H1 (cell line): ENCODE measurements around the gene POLN. TPM values are rescaled to one million over a fixed set of nuclear protein-coding genes. Genes with fewer than 3 reads are reported as not detected.

ENCODE experiments used
- CTCF ChIA-PET: fragments of 300-600 bp; sonication (Branson Sonifier 250); formaldehyde crosslinking; loops from one replicate; lab custom pipeline; 2021; ENCODE audit not compliant: partially characterized antibody; lab: Charles Lee
- POLR2A ChIA-PET: fragments of 300-600 bp; sonication (Branson Sonifier 250); formaldehyde crosslinking; loops from one replicate; lab custom pipeline; 2021; ENCODE audit warnings: inconsistent platforms; ENCODE audit not compliant: partially characterized antibody; lab: Charles Lee
- DNase-seq, 2 experiments: peaks; one replicate each; pipeline versions ENCODE4 v3.0.0 to v3.0.0-alpha.2; 2010 to 2022; ENCODE audit warnings: low spot score in 2 of 2, low read depth in 1 of 2, mixed read lengths in 1 of 2
- FAIRE-seq: peaks from 2 replicates; lab custom pipeline; 2011; peaks lifted over from hg19 to GRCh38; lab: Jason Lieb, UNC
- H2AFZ ChIP-seq: 2 replicates; pipeline ENCODE4 v1.8.1; 2012; ENCODE audit warnings: low read length, inconsistent platforms
- H2AK5ac ChIP-seq: 2 replicates; pipeline ENCODE4 v1.6.1; 2013; ENCODE audit warnings: low read depth, low read length
- H2BK120ac ChIP-seq: replicated peaks from 2 replicates; pipeline ENCODE3; 2013; ENCODE audit warnings: low read depth, low read length, inconsistent platforms
- H2BK12ac ChIP-seq: 2 replicates; pipeline ENCODE4 v1.6.1; 2013; ENCODE audit warnings: low read depth, low read length
- H2BK15ac ChIP-seq: 2 replicates; pipeline ENCODE4 v1.6.1; 2013; ENCODE audit warnings: low read length
- H2BK20ac ChIP-seq: 2 replicates; pipeline ENCODE4 v1.6.1; 2013; ENCODE audit warnings: low read length
- H2BK5ac ChIP-seq: 2 replicates; pipeline ENCODE4 v1.6.1; 2013; ENCODE audit warnings: low read depth, low read length
- H3K14ac ChIP-seq: 2 replicates; pipeline ENCODE4 v1.6.1; 2013; ENCODE audit warnings: inconsistent platforms; ENCODE audit not compliant: insufficient read length
- H3K18ac ChIP-seq: 2 replicates; pipeline ENCODE4 v1.6.1; 2013; ENCODE audit warnings: low read length; ENCODE audit errors: extremely low read depth
- H3K23ac ChIP-seq: 2 replicates; pipeline ENCODE4 v1.6.1; 2013; ENCODE audit warnings: inconsistent platforms; ENCODE audit not compliant: insufficient read length
- H3K23me2 ChIP-seq: 2 replicates; pipeline ENCODE4 v1.6.1; 2013; ENCODE audit warnings: low read depth, low read length
- H3K27ac ChIP-seq: 2 replicates; pipeline ENCODE4 v1.6.1; 2011; ENCODE audit warnings: low read depth, low read length, inconsistent platforms
- H3K27me3 ChIP-seq, 4 experiments: replicated peaks in 1 of 4; 1 replicate in 1 of 4; 2 replicates in 3 of 4; pipeline versions ENCODE4 v1.6.1 to v1.8.1; 2011 to 2013; ENCODE audit warnings: low read length in 3 of 4, mild to moderate bottlenecking in 3 of 4, inconsistent platforms in 2 of 4, mixed read lengths in 2 of 4, moderate library complexity in 1 of 4; ENCODE audit not compliant: control insufficient read depth in 3 of 4, insufficient read depth in 3 of 4; ENCODE audit errors: extremely low read depth in 1 of 4
- H3K36me3 ChIP-seq, 4 experiments: 2 replicates each; pipeline versions ENCODE4 v1.6.1 to v1.8.1; 2011 to 2013; ENCODE audit warnings: mild to moderate bottlenecking in 4 of 4, low read length in 3 of 4, moderate library complexity in 2 of 4, control low read depth in 1 of 4, inconsistent platforms in 1 of 4; ENCODE audit not compliant: insufficient read depth in 4 of 4, control insufficient read depth in 2 of 4
- H3K4ac ChIP-seq: replicated peaks from 2 replicates; pipeline ENCODE3; 2013; ENCODE audit warnings: low read length, low read depth, mixed read lengths, inconsistent platforms; ENCODE audit not compliant: insufficient read length
- H3K4me1 ChIP-seq, 4 experiments: replicated peaks in 1 of 4; 1 replicate in 1 of 4; 2 replicates in 3 of 4; pipeline versions ENCODE4 v1.6.1 to v1.8.1; 2011 to 2013; ENCODE audit warnings: low read length in 3 of 4, inconsistent platforms in 2 of 4, mixed read lengths in 1 of 4; ENCODE audit not compliant: insufficient read depth in 4 of 4, control insufficient read depth in 3 of 4
- H3K4me2 ChIP-seq, 2 experiments: 2 replicates each; pipeline versions ENCODE4 v1.6.1 to v1.8.1; 2011 to 2013; ENCODE audit warnings: low read depth in 2 of 2, low read length in 2 of 2, control low read depth in 1 of 2, inconsistent platforms in 1 of 2, mild to moderate bottlenecking in 1 of 2; ENCODE audit not compliant: insufficient read depth in 1 of 2
- H3K4me3 ChIP-seq, 4 experiments: fragments of 200-600, 300-600 bp in 1 of 4; sonication (generic), shearing (Covaris generic), sonication (Bioruptor Twin) in 1 of 4; 2 replicates each; pipeline versions ENCODE4 v1.5.1 to v1.8.1; 2011 to 2016; ENCODE audit warnings: low read length in 4 of 4, low read depth in 3 of 4, control low read depth in 2 of 4, inconsistent platforms in 2 of 4, mild to moderate bottlenecking in 2 of 4, mixed read lengths in 1 of 4, moderate library complexity in 1 of 4; ENCODE audit not compliant: insufficient read depth in 2 of 4; ENCODE audit errors: extremely low read depth in 1 of 4
- H3K56ac ChIP-seq: replicated peaks from 2 replicates; pipeline ENCODE3; 2013; ENCODE audit warnings: low read depth, mild to moderate bottlenecking, mixed read lengths, low read length, inconsistent platforms; ENCODE audit not compliant: insufficient read length
- H3K79me1 ChIP-seq: 2 replicates; pipeline ENCODE4 v1.6.1; 2013; ENCODE audit warnings: low read depth, low read length, control low read depth
- H3K79me2 ChIP-seq, 2 experiments: 2 replicates each; pipeline versions ENCODE4 v1.6.1 to v1.8.1; 2012 to 2013; ENCODE audit warnings: low read length in 2 of 2, mild to moderate bottlenecking in 2 of 2, inconsistent platforms in 1 of 2; ENCODE audit not compliant: insufficient read depth in 2 of 2, control insufficient read depth in 1 of 2
- H3K9ac ChIP-seq, 4 experiments: replicated peaks in 1 of 4; 1 replicate in 1 of 4; 2 replicates in 3 of 4; pipeline versions ENCODE4 v1.6.1 to v1.8.1; 2011 to 2013; ENCODE audit warnings: low read depth in 3 of 4, low read length in 3 of 4, control low read depth in 2 of 4, mild to moderate bottlenecking in 2 of 4, moderate library complexity in 2 of 4, inconsistent platforms in 1 of 4; ENCODE audit errors: extremely low read depth in 1 of 4
- H3K9me3 ChIP-seq, 2 experiments: 2 replicates each; pipeline versions ENCODE4 v1.6.1 to v1.8.1; 2012 to 2013; ENCODE audit warnings: mild to moderate bottlenecking in 2 of 2, moderate library complexity in 2 of 2, control low read depth in 1 of 2, inconsistent platforms in 1 of 2, low read depth in 1 of 2, low read length in 1 of 2, mixed read lengths in 1 of 2; ENCODE audit not compliant: insufficient read depth in 2 of 2
- H4K20me1 ChIP-seq, 2 experiments: replicated peaks in 1 of 2; 2 replicates each; pipeline versions ENCODE3 to v1.8.1; 2011 to 2013; ENCODE audit warnings: inconsistent platforms in 2 of 2, low read length in 2 of 2, mild to moderate bottlenecking in 1 of 2; ENCODE audit not compliant: insufficient read depth in 2 of 2, control insufficient read depth in 1 of 2
- H4K5ac ChIP-seq: 2 replicates; pipeline ENCODE4 v1.6.1; 2013; ENCODE audit warnings: low read length, low read depth, mixed read lengths, inconsistent platforms; ENCODE audit not compliant: insufficient read length
- H4K8ac ChIP-seq: 2 replicates; pipeline ENCODE4 v1.8.0; 2013; ENCODE audit warnings: mild to moderate bottlenecking, moderate library complexity, low read length, inconsistent platforms; ENCODE audit not compliant: insufficient read depth; ENCODE audit errors: extremely low read depth
- H4K91ac ChIP-seq: replicated peaks from 2 replicates; pipeline ENCODE3; 2013; ENCODE audit warnings: low read length, mixed read lengths, inconsistent platforms; ENCODE audit not compliant: insufficient read length
- CBX8 ChIP-seq: fragments of 300-800, 300-1000 bp; sonication (generic); IDR thresholded peaks from 2 replicates; pipeline ENCODE4 v1.7.1; 2016; ENCODE audit warnings: low read depth, low read length, borderline replicate concordance
- whole genome bisulfite sequencing, 2 experiments: shearing (Covaris generic) in 1 of 2; methylation state at CpG; one replicate each; pipeline versions ENCODE4 v1.1.6 to v1.1.7; 2013 to 2015; ENCODE audit warnings: low lambda C conversion rate in 2 of 2, mixed read lengths in 2 of 2, inconsistent platforms in 1 of 2, low coverage in 1 of 2, missing lambda C conversion rate in 1 of 2; ENCODE audit not compliant: insufficient replicate concordance in 2 of 2, insufficient coverage in 1 of 2, insufficient read length in 1 of 2; ENCODE audit errors: extremely low coverage in 1 of 2, missing lambda C conversion rate in 1 of 2; 5-methylcytosine and 5-hydroxymethylcytosine counted together
- polyA plus RNA-seq, 7 experiments: library from polyadenylated mRNA; depleted of rRNA in 3 of 7; stranded (reverse) in 5 of 7; unstranded in 2 of 7; fragments of >200 nt in 5 of 7; fragments of 200-250 nt in 2 of 7; gene quantifications; 1 replicate in 5 of 7; 2 replicates in 1 of 7; 4 replicates in 1 of 7; pipeline versions ENCODE4 v1.2.1 to v1.2.3, GENCODE V29; 2011 to 2013; ENCODE audit warnings: missing spikeins in 2 of 7, mixed read lengths in 2 of 7
- total RNA-seq: library from RNA; stranded (reverse); fragmentation: NEBNext Ultra II Directional; extraction: Animal tissue kit (Norgen Biotek cat#: 25700); gene quantifications from 2 replicates; pipeline ENCODE4 v1.2.1, GENCODE V29; 2021

POLN gene
- total and polyA plus RNA-seq, 2 of the 8 experiments (the other 6 are each of a cell fraction or from before 2014, with no cell fraction given), result 0.98 to 1.5 TPM

GRCh38 chr4:2226261-2226660 is 15.7 kb downstream of the POLN start:
- no peaks in the 10 kb centered on the region for H3K79me2 ChIP-seq
- H2AFZ ChIP-seq, result no peak overlapping the region
- H2AK5ac ChIP-seq, result no peak overlapping the region
- no peak overlapping the region for H4K91ac ChIP-seq
- ChIA-PET POLR2A (no interaction called here), CTCF (interaction anchor here (0.7 to 1.2 kb wide), 3 partner anchors 11 to 314 kb away, joined by 3 to 4 read pairs (median 3); no protein-coding TSS in a partner anchor)
- H4K8ac ChIP-seq, result no peak overlapping the region
- H3K27me3 ChIP-seq, result no peaks in the 10 kb centered on the region
- FAIRE-seq, result no peak
- no peak overlapping the region for H3K9ac ChIP-seq
- H3K14ac ChIP-seq, result no peak overlapping the region
- no peak for TF ChIP-seq CBX8
- H3K56ac ChIP-seq, result no peak overlapping the region
- no peaks in the 10 kb centered on the region for H3K9me3 ChIP-seq
- no peak overlapping the region for H2BK5ac ChIP-seq
- no peak overlapping the region for H3K23ac ChIP-seq
- 92% methylated on average over 2 of the region's 2 CpGs; no CpG with 5 or more reads in 1 of the 2 experiments for WGBS, 2 experiments
- H2BK120ac ChIP-seq, result no peak overlapping the region
- no peak overlapping the region for H4K5ac ChIP-seq
- peaks cover 6 to 19% (median 12%) of the 10 kb centered on the region in 4 experiments; a peak in 5 of 7 replicates for H3K4me1 ChIP-seq
- H4K20me1 ChIP-seq, result peaks cover 0 to 6% of the 10 kb centered on the region in 2 experiments
- H3K4me3 ChIP-seq, result no peak overlapping the region
- no peak overlapping the region for H3K27ac ChIP-seq
- no peak for DNase-seq
- H3K79me1 ChIP-seq, result no peaks in the 10 kb centered on the region
- H3K4me2 ChIP-seq, result no peak overlapping the region
- no peak overlapping the region for H2BK15ac ChIP-seq
- H3K4ac ChIP-seq, result no peak overlapping the region
- no peak overlapping the region for H3K18ac ChIP-seq
- H3K36me3 ChIP-seq, result no peaks in the 10 kb centered on the region
- H2BK20ac ChIP-seq, result no peak overlapping the region
- no peak overlapping the region for H2BK12ac ChIP-seq
- H3K23me2 ChIP-seq, result no peaks in the 10 kb centered on the region
